Mucosa of stomach (tissue), 1 donor: ENCODE measurements around the gene SMAD2.

Experiments
- H3K27me3 ChIP-seq: one replicate; pipeline ENCODE4 v1.7.0; 2013; ENCODE audit warnings: mild to moderate bottlenecking, low read length; ENCODE audit not compliant: control insufficient read depth, insufficient read depth
- H3K36me3 ChIP-seq: one replicate; pipeline ENCODE4 v1.7.0; 2013; ENCODE audit warnings: low read length; ENCODE audit not compliant: control insufficient read depth, insufficient read depth
- H3K4me1 ChIP-seq: one replicate; pipeline ENCODE4 v1.7.0; 2013; ENCODE audit warnings: mild to moderate bottlenecking, low read length; ENCODE audit not compliant: control insufficient read depth, insufficient read depth
- H3K4me3 ChIP-seq: one replicate; pipeline ENCODE4 v1.7.0; 2013; ENCODE audit warnings: low read length
- H3K9ac ChIP-seq: one replicate; pipeline ENCODE4 v1.7.0; 2013; ENCODE audit warnings: mild to moderate bottlenecking, low read length, moderate library complexity
- H3K9me3 ChIP-seq: one replicate; pipeline ENCODE4 v1.7.0; 2013; ENCODE audit warnings: mild to moderate bottlenecking, low read length, moderate library complexity; ENCODE audit not compliant: control insufficient read depth
- donor health status: Pancreatic carcinoma.

Gene SMAD2

GRCh38 chr18:47821314-47821713, 109.1 kb downstream of the SMAD2 start:
- Histone ChIP-seq H3K4me3 (no peak overlapping the region), H3K9ac (no peak overlapping the region), H3K36me3 (no peaks in the 10 kb centered on the region), H3K27me3 (no peaks in the 10 kb centered on the region), H3K4me1 (no peaks in the 10 kb centered on the region), H3K9me3 (no peaks in the 10 kb centered on the region)

- Histone ChIP-seq H3K9ac (no peak overlapping the region), H3K27me3 (no peaks in the 10 kb centered on the region), H3K9me3 (no peaks in the 10 kb centered on the region), H3K4me3 (no peak overlapping the region), H3K4me1 (no peaks in the 10 kb centered on the region), H3K36me3 (no peaks in the 10 kb centered on the region)
Measured at GRCh38 chr18:47817795-47818077, 112.7 kb downstream of the SMAD2 start.

GRCh38 chr18:47817017-47817794, 113.3 kb downstream of the SMAD2 start:
- no peaks in the 10 kb centered on the region for H3K36me3 ChIP-seq
- no peaks in the 10 kb centered on the region for H3K27me3 ChIP-seq
- no peaks in the 10 kb centered on the region for H3K9me3 ChIP-seq
- H3K9ac ChIP-seq = no peak overlapping the region
- no peaks in the 10 kb centered on the region for H3K4me1 ChIP-seq
- H3K4me3 ChIP-seq = no peak overlapping the region

GRCh38 chr18:47815486-47816270, 114.8 kb downstream of the SMAD2 start:
- Histone ChIP-seq H3K36me3 (no peaks in the 10 kb centered on the region), H3K9me3 (no peaks in the 10 kb centered on the region), H3K4me3 (no peak overlapping the region), H3K27me3 (no peaks in the 10 kb centered on the region), H3K9ac (no peak overlapping the region), H3K4me1 (no peaks in the 10 kb centered on the region)

GRCh38 chr18:47809420-47809819, 121.0 kb downstream of the SMAD2 start:
- Histone ChIP-seq H3K36me3 (no peaks in the 10 kb centered on the region), H3K9ac (no peak overlapping the region), H3K9me3 (no peaks in the 10 kb centered on the region), H3K27me3 (no peaks in the 10 kb centered on the region), H3K4me3 (no peak overlapping the region), H3K4me1 (no peaks in the 10 kb centered on the region)

- no peaks in the 10 kb centered on the region for H3K36me3 ChIP-seq
- no peaks in the 10 kb centered on the region for H3K9me3 ChIP-seq
- H3K9ac ChIP-seq = no peak overlapping the region
- no peaks in the 10 kb centered on the region for H3K27me3 ChIP-seq
- no peaks in the 10 kb centered on the region for H3K4me1 ChIP-seq
- H3K4me3 ChIP-seq = no peak overlapping the region
Measured at GRCh38 chr18:47802802-47803201, 127.7 kb downstream of the SMAD2 start.

- H3K9me3 ChIP-seq = no peaks in the 10 kb centered on the region
- no peaks in the 10 kb centered on the region for H3K36me3 ChIP-seq
- no peak overlapping the region for H3K9ac ChIP-seq
- H3K4me3 ChIP-seq = no peak overlapping the region
- H3K4me1 ChIP-seq = no peaks in the 10 kb centered on the region
- no peaks in the 10 kb centered on the region for H3K27me3 ChIP-seq
Measured at GRCh38 chr18:47801817-47802216, 128.6 kb downstream of the SMAD2 start.

- no peak overlapping the region for H3K4me3 ChIP-seq
- H3K27me3 ChIP-seq = no peaks in the 10 kb centered on the region
- H3K9me3 ChIP-seq = no peaks in the 10 kb centered on the region
- no peaks in the 10 kb centered on the region for H3K4me1 ChIP-seq
- H3K36me3 ChIP-seq = no peaks in the 10 kb centered on the region
- H3K9ac ChIP-seq = no peak overlapping the region
Measured at GRCh38 chr18:47800756-47801155, 129.7 kb downstream of the SMAD2 start.

GRCh38 chr18:47800248-47800647, 130.2 kb downstream of the SMAD2 start:
- no peak overlapping the region for H3K4me3 ChIP-seq
- H3K36me3 ChIP-seq = no peaks in the 10 kb centered on the region
- H3K27me3 ChIP-seq = no peaks in the 10 kb centered on the region
- no peaks in the 10 kb centered on the region for H3K4me1 ChIP-seq
- no peak overlapping the region for H3K9ac ChIP-seq
- no peaks in the 10 kb centered on the region for H3K9me3 ChIP-seq

- no peaks in the 10 kb centered on the region for H3K27me3 ChIP-seq
- no peaks in the 10 kb centered on the region for H3K4me1 ChIP-seq
- no peaks in the 10 kb centered on the region for H3K9me3 ChIP-seq
- H3K4me3 ChIP-seq = no peak overlapping the region
- no peaks in the 10 kb centered on the region for H3K36me3 ChIP-seq
- H3K9ac ChIP-seq = no peak overlapping the region
Measured at GRCh38 chr18:47799376-47799775, 131.1 kb downstream of the SMAD2 start.

- Histone ChIP-seq H3K36me3 (no peaks in the 10 kb centered on the region), H3K9me3 (no peaks in the 10 kb centered on the region), H3K4me3 (no peak overlapping the region), H3K4me1 (no peaks in the 10 kb centered on the region), H3K27me3 (no peaks in the 10 kb centered on the region), H3K9ac (no peak overlapping the region)
Measured at GRCh38 chr18:47798366-47798765, 132.1 kb downstream of the SMAD2 start.

GRCh38 chr18:47797126-47797525, 133.3 kb downstream of the SMAD2 start:
- Histone ChIP-seq H3K9me3 (no peaks in the 10 kb centered on the region), H3K9ac (no peak overlapping the region), H3K4me3 (no peak overlapping the region), H3K4me1 (no peaks in the 10 kb centered on the region), H3K36me3 (no peaks in the 10 kb centered on the region), H3K27me3 (no peaks in the 10 kb centered on the region)
